ENCODE measurements around the gene PHF12.

Gene PHF12

DNA sequence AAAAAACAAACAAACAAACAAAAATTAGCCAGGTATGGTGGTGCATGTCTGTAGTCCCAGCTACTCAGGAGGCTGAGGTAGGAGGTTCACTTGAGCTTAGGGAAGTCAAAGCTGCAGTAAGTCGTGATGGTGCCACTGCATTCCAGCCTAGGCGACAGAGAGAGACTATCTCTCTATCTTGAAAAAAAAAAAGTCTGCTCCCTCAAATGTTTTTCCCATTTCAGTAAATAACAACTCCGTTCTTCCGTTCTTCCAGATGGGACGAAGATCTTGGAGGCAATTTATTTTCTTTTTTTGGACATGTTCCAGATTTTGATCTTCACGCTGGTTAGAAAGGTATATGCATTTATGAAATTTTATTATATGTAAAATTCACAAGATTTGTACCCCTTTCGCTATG is 77.5 kb downstream of the PHF12 start:
- H3K36me3 ChIP-seq (replicated peaks; ENCODE audit: low read depth, low read length) = peaks cover 4% of the 10 kb centered on the region
- H3K4me1 ChIP-seq (ENCODE audit: low read length) = peaks cover 27% of the 10 kb centered on the region
- no peaks in the 10 kb centered on the region for H3K9me3 ChIP-seq (ENCODE audit: insufficient read depth, low read length)
- no peak overlapping the region for H3K4me2 ChIP-seq (ENCODE audit: low read length)
- H3K9ac ChIP-seq (ENCODE audit: low read length) = no peak overlapping the region
- no peak overlapping the region for H3K27ac ChIP-seq (ENCODE audit: low read length)
- no peaks in the 10 kb centered on the region for H3K79me2 ChIP-seq (ENCODE audit: low read length)
- H3K4me3 ChIP-seq (ENCODE audit: low read length) = no peak overlapping the region
- H4K20me1 ChIP-seq (ENCODE audit: insufficient read depth, low read length) = no peaks in the 10 kb centered on the region
- H2AFZ ChIP-seq (ENCODE audit: low read depth, low read length) = no peak overlapping the region
- H3K27me3 ChIP-seq (ENCODE audit: low read depth, low read length) = no peaks in the 10 kb centered on the region
- TF ChIP-seq, protein P1, sequence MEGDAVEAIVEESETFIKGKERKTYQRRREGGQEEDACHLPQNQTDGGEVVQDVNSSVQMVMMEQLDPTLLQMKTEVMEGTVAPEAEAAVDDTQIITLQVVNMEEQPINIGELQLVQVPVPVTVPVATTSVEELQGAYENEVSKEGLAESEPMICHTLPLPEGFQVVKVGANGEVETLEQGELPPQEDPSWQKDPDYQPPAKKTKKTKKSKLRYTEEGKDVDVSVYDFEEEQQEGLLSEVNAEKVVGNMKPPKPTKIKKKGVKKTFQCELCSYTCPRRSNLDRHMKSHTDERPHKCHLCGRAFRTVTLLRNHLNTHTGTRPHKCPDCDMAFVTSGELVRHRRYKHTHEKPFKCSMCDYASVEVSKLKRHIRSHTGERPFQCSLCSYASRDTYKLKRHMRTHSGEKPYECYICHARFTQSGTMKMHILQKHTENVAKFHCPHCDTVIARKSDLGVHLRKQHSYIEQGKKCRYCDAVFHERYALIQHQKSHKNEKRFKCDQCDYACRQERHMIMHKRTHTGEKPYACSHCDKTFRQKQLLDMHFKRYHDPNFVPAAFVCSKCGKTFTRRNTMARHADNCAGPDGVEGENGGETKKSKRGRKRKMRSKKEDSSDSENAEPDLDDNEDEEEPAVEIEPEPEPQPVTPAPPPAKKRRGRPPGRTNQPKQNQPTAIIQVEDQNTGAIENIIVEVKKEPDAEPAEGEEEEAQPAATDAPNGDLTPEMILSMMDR (IDR thresholded peaks at IDR 0.05; ENCODE audit: low read depth, low read length) = no peak
- no peak for TF ChIP-seq EZH2phosphoT487 (IDR thresholded peaks at IDR 0.05; ENCODE audit: low read depth)

DNA sequence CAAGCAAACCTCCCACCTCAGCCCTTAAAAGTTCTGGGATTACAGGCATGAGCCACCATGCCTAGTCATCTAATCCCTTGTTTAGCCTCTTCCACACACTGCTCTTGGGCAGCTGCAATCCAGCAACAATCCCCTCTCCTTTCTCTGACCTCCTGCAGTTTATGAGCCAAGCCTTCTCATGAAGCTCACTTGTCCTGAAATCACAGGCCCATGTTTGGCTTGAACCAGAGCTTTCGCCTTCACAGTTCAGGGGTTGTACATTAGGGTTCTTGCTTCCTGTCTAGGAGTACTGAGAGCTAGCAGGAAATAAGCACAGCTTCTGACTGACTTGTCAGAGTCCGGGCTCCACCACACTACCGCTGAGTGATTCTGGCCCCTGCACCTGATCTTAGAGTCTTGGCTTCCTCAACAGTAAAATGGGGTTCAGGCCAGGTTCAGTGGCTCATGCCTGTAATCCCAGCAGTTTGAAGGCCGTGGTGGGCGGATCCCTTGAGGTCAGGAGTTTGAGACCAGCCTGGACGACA is 80.2 kb downstream of the PHF12 start:
- peak overlapping the region; percentile 48; the same call in 1 of the 2 replicates for H3K9ac ChIP-seq (ENCODE audit: low read length)
- no peaks in the 10 kb centered on the region for H4K20me1 ChIP-seq (ENCODE audit: insufficient read depth, low read length)
- no peaks in the 10 kb centered on the region for H3K27me3 ChIP-seq (ENCODE audit: low read depth, low read length)
- peak overlapping the region; percentile 77 for H2AFZ ChIP-seq (ENCODE audit: low read depth, low read length)
- H3K36me3 ChIP-seq (replicated peaks; ENCODE audit: low read depth, low read length) = no peaks in the 10 kb centered on the region
- H3K4me1 ChIP-seq (ENCODE audit: low read length) = peaks cover 36% of the 10 kb centered on the region
- no peak for TF ChIP-seq EZH2phosphoT487 (IDR thresholded peaks at IDR 0.05; ENCODE audit: low read depth)
- TF ChIP-seq, protein P1 (IDR thresholded peaks at IDR 0.05; ENCODE audit: low read depth, low read length) = no peak
- no peaks in the 10 kb centered on the region for H3K79me2 ChIP-seq (ENCODE audit: low read length)
- H3K4me3 ChIP-seq (ENCODE audit: low read length) = 0 out of 2 replicates have a peak overlapping the region, but pooled peaks have one; percentile 0
- H3K4me2 ChIP-seq (ENCODE audit: low read length) = peak overlapping the region; percentile 34
- no peaks in the 10 kb centered on the region for H3K9me3 ChIP-seq (ENCODE audit: insufficient read depth, low read length)
- H3K27ac ChIP-seq (ENCODE audit: low read length) = peak overlapping the region; percentile 65

DNA sequence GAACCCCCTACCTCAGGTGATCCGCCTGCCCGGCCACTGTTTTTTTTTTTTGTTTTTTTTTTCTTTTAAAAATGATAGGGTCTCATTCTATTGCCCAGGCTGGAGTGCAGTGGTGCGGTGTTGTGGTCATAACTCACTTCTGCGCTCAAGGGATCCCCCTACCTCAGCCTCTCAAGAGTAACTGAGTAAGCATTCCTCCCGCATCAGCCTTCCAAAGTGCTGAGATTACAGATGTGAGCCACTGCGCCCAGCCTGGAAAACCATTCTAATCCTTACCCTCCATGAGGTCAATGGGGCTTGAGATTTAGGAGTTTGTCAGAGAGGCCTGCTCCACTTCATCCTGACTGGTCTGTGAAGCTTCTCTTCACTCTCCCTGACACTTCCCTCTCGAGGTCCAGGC is 84.0 kb downstream of the PHF12 start:
- no peaks in the 10 kb centered on the region for H3K9me3 ChIP-seq (ENCODE audit: insufficient read depth, low read length)
- peak overlapping the region; percentile 88 for H2AFZ ChIP-seq (ENCODE audit: low read depth, low read length)
- no peaks in the 10 kb centered on the region for H3K36me3 ChIP-seq (replicated peaks; ENCODE audit: low read depth, low read length)
- TF ChIP-seq, protein P1 (IDR thresholded peaks at IDR 0.05; ENCODE audit: low read depth, low read length) = no peak
- no peak for TF ChIP-seq EZH2phosphoT487 (IDR thresholded peaks at IDR 0.05; ENCODE audit: low read depth)
- no peak overlapping the region for H3K9ac ChIP-seq (ENCODE audit: low read length)
- H3K79me2 ChIP-seq (ENCODE audit: low read length) = no peaks in the 10 kb centered on the region
- no peaks in the 10 kb centered on the region for H4K20me1 ChIP-seq (ENCODE audit: insufficient read depth, low read length)
- H3K4me2 ChIP-seq (ENCODE audit: low read length) = 0 out of 2 replicates have a peak overlapping the region, but pooled peaks have one; percentile 18
- H3K4me1 ChIP-seq (ENCODE audit: low read length) = peaks cover 38% of the 10 kb centered on the region
- no peaks in the 10 kb centered on the region for H3K27me3 ChIP-seq (ENCODE audit: low read depth, low read length)
- no peak overlapping the region for H3K4me3 ChIP-seq (ENCODE audit: low read length)
- no peak overlapping the region for H3K27ac ChIP-seq (ENCODE audit: low read length)

DNA sequence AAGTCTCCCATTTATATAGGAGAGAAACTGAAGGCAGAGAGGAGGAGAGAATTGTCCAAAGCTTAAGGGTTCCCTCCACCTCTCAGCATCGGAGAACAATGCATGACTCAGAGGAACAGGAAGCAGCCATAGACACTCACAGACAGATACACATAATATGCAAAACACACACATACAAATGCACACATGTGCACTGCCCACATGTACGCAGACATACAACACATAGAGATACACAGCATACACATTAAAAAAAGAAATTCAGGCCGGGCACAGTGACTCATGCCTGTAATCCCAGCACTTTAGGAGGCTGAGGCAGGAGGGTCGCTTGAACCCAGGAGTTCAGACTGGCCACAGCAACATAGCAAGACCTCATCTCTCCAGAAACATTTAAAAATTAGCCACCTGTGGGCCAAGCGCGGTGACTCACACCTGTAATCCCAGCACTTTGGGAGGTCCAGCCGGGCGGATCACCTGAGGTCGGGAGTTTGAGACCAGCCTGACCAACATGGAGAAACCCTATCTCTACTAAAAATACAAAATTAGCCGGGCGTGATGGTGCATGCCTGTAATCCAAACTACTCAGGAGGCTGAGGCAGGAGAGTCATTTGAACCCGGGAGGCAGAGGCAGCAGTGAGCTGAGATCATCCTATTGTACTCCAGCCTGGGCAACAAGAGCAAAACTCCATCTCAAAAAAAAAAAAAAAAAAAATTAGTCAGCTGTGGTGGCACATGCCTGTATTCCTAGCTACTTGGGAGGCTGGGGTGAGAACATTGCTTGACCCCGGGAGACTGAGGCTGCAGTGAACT is 85.2 kb downstream of the PHF12 start:
- Histone ChIP-seq H3K27ac (ENCODE audit: low read length) (peak overlapping the region; percentile 8; the same call in 1 of the 2 replicates), H3K4me3 (ENCODE audit: low read length) (no peak overlapping the region), H3K9ac (ENCODE audit: low read length) (peak overlapping the region; percentile 32; the same call in 1 of the 2 replicates), H3K4me1 (ENCODE audit: low read length) (peaks cover 27% of the 10 kb centered on the region), H3K4me2 (ENCODE audit: low read length) (peak overlapping the region; percentile 37), H3K79me2 (ENCODE audit: low read length) (no peaks in the 10 kb centered on the region), H3K36me3 (replicated peaks; ENCODE audit: low read depth, low read length) (no peaks in the 10 kb centered on the region), H4K20me1 (ENCODE audit: insufficient read depth, low read length) (no peaks in the 10 kb centered on the region), H2AFZ (ENCODE audit: low read depth, low read length) (peak overlapping the region; percentile 75; the same call in 1 of the 2 replicates), H3K9me3 (ENCODE audit: insufficient read depth, low read length) (no peaks in the 10 kb centered on the region), H3K27me3 (ENCODE audit: low read depth, low read length) (no peaks in the 10 kb centered on the region)
- no peak for TF ChIP-seq EZH2phosphoT487 (IDR thresholded peaks at IDR 0.05; ENCODE audit: low read depth)
- TF ChIP-seq, protein P1 (IDR thresholded peaks at IDR 0.05; ENCODE audit: low read depth, low read length) = no peak

All from OCI-LY3 (cell line).